ENCODE data around the gene SLC66A2.
"Not testable (repeated sequence)": the region's sequence is repeated elsewhere in the genome, so short reads cannot be mapped to it uniquely, and the experiment has no call there.

The SLC66A2 gene

DNA sequence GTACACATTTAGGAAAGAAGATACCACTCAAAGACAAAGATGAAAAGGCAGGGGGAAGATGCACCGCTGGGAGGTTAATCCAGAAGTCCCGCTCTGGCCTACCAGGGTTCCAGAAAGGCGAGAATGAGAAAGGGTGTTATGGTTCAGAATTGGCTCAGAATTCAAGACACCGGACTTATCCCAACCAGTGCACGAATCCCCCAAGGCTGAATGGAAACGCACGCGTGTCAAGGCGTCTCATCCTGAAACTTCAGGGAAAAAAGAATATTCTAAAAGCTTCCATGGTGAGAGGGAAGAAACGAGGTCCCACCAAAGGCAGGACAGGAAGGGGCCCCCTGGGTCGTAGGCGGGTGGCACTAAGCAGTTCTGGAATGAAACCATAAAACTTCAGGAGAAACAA, 71.9 kb downstream of the SLC66A2 start:
- no peak for DNase-seq (ENCODE audit: low spot score)

DNA sequence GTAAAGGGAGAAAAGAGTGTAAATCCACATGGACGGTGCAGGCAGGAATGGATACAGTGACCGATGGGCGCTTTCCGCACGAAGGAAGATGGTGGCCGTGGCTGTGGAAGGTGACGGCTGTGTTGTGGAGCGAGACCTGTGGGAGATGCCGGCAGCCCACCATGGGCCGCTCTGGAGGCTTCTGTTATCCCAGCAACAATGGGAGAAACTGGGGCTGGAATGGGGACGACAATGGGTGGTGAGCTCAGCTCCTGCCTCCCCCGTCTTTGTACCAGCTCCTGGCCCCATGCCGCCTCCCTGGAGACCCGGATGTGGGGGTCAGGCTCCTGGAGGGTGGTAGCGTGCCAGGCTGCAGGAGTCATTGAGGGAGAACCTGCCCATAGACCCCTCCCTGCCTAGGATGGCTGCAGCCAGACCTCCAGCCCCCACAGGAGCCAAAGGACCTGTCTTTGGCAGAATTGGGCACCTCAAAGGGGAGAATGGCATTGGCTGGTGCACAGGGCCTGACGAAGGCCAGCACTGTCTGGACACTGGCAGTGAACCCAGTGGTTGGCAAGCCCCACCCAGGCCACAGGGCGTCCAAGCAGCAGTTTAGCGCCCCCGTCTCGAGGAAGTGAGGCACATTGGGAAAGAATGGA, 72.6 kb downstream of the SLC66A2 start:
- no peak for DNase-seq (ENCODE audit: low spot score)

- not testable (repeated sequence) for DNase-seq (ENCODE audit: low spot score)
Measured at GRCh38 chr18:79878246-79878645, 73.2 kb downstream of the SLC66A2 start.

- DNase-seq (ENCODE audit: low spot score): no peak
Measured at GRCh38 chr18:79877163-79878091, 74.0 kb downstream of the SLC66A2 start.

DNA sequence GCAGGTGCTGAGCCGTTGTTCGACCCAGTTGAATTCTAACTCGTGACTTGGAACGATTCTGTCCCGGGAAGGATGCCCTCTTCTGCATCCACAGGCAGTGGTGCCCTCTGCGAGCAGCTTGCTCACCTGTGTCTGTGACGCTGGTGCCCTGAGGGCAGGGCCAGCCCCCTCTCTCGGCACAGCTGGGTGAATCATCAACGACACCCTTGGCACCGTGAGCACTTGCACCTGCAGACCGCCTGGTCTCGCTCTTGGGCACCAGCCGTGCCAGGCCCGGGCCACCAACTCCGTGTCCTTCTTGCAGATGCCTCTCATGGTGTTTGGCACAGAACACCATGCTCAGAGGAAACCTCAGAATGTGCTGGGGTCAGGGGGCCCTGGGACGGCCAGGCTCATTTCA, 75.0 kb downstream of the SLC66A2 start:
- DNase-seq (ENCODE audit: low spot score): no peak

- DNase-seq (ENCODE audit: low spot score): no peak
Measured at GRCh38 chr18:79875931-79876461, 75.5 kb downstream of the SLC66A2 start.

- DNase-seq (ENCODE audit: low spot score): no peak
Measured at GRCh38 chr18:79875531-79875919, 75.9 kb downstream of the SLC66A2 start.

DNA sequence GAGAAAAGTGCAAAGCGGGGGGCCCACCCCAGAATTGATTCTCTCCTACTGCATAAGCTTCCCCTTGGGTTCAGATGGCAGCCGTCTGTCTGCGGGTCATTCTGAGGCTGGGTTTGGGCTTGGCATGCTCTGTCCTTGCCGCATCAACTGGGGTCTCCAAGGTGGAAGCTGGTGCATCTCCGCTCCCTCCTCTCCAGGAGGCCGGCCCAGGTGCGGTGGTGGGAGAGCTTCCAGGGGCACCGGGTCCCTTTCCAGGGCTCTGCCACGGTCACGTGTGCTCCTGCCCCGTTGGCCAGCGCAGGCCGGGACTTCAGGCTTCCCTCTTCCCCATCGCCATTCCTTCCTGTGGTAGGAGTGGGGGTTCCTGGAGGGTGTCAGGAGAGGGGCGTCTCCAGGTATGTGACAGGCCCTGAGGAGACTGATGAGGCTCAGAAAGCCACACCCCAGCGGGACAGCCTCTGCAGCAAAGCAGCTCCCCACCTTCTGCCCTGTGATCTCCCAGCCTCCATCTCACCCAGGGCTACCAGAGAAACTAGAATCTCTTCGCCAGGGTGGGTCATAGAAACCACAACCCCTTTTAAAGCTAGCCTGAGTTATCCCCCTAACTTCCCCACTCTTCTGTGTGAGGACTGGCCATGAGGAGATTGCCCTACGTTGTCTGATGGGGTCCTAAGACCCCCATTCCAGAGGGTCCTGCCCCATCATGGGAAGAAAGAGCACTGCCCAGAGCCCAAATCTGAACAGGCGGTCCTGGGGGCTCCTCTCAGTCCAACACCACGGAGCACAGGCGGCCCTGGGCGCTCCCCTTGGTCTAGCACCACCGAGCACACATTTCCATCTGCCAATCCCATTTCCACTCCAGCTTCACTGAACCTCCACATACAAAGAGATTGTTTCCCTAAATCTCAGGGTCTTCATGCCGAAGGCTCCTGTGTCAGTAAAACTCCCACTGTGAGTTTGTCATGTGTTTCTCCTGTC, 76.6 kb downstream of the SLC66A2 start:
- no peak for DNase-seq (ENCODE audit: low spot score)

DNA sequence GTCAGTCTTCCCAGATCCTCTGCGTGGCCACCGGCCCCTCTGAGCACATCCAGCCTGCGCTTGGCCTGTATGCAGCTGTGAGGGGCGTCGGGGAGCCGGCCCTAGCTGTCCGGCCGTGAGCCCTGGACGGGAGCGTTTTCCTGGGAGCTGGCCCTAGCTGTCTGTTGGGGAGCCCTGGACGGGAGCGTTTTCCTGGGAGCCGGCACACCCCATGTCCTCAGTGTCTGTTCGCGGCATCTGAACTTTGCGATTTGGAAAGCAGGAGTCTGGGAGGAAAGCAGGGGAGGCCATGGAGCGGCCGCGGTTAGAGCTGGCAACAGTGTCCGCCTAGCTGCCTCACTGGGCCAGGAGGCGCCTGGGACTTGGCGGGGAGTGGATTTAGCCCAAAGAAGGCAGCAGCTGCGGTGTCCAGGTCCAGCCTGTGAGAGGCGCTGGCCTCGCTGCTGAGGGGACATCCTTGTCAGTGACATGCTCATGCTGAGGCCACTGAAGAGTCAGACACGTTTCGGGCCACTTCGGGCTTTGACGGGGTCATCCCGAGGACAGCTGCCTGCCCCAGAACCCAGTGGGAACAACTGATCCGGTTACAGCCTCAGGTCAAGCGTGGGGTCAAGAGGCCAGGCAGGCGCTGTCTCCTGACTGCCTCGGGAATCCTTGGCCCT, 77.9 kb downstream of the SLC66A2 start:
- DNase-seq (ENCODE audit: low spot score): no peak

- no peak for DNase-seq (ENCODE audit: low spot score)
Measured at GRCh38 chr18:79872527-79873444, 78.7 kb downstream of the SLC66A2 start.

GRCh38 chr18:79871481-79872091, 79.9 kb downstream of the SLC66A2 start:
- DNase-seq (ENCODE audit: low spot score): no peak

DNA sequence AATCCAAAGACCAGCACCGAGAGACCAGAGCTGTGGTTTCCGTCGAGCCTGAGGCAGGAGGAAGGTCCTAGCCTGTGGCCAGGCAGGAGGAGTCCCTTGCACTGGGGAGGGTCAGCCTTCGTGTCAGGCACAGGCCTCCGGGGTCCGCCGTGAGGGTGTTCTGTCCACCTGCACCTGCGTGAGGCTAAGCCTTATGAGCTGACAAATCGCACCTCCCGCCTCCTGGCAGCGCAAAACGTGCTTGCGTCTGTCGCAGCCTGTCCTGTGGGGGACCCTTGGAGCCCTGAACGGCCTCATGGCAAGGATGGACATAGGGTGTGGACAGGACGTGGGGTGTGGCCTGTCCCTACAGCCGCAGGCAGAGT, 80.4 kb downstream of the SLC66A2 start:
- no peak for DNase-seq (ENCODE audit: low spot score)

- no peak for DNase-seq (ENCODE audit: low spot score)
Measured at GRCh38 chr18:79870301-79871025, 81.0 kb downstream of the SLC66A2 start.

DNA sequence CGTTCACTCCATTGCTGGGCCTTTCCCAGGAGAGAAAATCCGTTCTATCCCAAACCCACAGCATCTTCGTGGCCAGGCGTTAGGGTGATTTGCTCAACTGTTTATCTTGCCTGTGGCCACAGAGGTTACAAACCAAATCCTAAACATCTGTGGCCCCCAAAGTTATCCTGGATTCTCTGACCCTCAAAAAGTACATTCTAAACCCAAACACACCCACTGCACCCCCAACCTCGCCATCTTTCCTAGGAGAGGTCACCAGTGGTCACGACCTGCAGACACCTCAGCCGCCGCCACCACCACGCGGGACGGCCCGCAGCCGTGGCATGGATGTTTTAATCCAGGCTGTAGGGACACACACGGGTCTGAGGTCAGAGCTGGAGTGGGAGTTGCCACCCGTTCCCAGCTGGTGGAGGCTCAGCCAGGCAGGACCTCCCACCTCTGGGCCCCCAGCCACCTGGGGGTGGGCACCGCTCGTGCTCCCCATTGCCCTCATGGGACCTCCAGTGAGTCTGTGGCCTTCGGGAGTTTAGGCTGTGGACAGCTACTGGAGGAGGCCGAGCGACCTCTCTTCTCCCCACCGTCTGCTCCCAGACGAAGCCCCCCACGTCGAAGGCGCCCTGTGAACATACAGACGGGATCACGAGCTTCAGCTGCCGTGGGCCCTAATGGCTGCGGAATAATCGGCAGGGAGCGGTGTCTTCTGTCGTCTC, 81.7 kb downstream of the SLC66A2 start:
- no peak for DNase-seq (ENCODE audit: low spot score)

DNA sequence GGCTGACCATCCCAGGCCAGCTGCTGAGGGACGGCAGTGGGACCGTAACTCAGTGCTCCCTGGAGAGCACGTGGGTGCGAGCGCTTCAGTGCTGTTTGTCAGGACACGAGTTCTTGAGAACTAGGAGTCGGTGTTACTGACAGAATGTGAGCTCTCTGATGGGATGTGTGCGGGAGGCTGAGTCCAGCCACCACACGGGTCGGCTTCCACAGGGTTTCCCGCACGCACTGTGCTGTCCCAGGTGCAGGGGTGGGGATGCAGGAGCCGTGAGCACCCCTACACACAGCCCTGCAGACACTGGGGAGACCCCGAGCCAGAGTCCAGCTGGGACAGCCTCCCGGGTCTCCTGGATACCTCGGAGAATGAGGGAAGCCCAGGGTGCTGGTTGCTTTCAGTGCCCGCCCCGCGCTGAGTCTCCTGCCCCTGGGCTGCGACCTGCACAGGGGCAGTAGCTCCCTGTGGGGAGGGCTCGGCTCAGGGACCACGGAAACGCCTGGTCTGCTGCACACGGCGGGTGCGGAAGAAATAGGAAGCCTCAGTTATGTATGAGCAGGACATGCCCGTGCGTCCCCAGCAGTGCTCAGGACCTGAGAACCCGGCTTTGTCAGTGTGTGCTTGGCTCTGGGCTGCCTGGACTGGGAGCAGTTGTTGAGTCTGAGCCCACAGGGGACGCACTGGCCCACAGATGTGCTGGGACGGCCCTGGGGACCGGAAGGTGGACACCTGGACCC, 82.5 kb downstream of the SLC66A2 start:
- no peak for DNase-seq (ENCODE audit: low spot score)

DNA sequence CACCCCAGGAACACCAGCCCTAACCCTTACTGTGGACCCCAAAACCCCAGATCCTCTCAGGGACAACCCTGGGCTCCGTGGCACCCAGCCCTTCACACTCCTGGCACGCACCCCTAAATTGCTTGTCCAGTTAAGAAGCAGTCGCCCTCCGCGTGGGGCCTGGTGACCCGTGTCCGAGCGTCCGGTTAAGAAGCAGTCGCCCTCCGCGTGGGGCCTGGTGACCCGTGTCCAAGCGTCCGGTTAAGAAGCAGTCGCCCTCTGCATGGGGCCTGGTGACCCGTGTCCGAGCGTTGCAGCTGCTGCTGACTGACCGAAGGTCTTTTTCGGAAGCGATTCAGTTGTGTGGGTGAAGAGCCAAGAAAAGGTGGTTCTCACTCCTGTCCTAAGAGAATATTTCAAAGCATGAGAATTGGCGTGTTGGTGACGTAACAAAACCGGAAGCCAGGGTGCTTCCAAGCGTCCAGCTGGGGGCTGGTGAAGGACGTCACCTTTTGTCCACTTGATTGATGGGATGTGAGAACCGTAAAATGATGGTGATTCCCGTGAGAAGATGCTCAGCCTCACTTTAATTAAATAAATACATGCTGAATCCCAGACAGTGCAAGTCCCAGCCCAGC, 83.2 kb downstream of the SLC66A2 start:
- peak; percentile 22 for DNase-seq (ENCODE audit: low spot score)

GRCh38 chr18:79867666-79868065, 83.8 kb downstream of the SLC66A2 start:
- no peak for DNase-seq (ENCODE audit: low spot score)
